ENCODE results near the gene CEACAM5.
A peak's percentile ranks its signal among the peaks of the same experiment; 100 is the strongest.
"Not testable (repeated sequence)": the region's sequence is repeated elsewhere in the genome, so short reads cannot be mapped to it uniquely, and the experiment has no call there.

CEACAM5 gene

DNA sequence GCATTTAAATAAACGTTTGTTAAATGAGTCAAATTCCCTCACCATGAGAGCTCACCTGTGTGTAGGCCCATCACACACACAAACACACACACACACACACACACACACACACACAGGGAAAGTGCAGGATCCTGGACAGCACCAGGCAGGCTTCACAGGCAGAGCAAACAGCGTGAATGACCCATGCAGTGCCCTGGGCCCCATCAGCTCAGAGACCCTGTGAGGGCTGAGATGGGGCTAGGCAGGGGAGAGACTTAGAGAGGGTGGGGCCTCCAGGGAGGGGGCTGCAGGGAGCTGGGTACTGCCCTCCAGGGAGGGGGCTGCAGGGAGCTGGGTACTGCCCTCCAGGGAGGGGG lies 8.5 kb upstream of the CEACAM5 start:
- no peak for DNase-seq (ENCODE audit: low read depth, low spot score)
- H3K27ac ChIP-seq: no peak overlapping the region

DNA sequence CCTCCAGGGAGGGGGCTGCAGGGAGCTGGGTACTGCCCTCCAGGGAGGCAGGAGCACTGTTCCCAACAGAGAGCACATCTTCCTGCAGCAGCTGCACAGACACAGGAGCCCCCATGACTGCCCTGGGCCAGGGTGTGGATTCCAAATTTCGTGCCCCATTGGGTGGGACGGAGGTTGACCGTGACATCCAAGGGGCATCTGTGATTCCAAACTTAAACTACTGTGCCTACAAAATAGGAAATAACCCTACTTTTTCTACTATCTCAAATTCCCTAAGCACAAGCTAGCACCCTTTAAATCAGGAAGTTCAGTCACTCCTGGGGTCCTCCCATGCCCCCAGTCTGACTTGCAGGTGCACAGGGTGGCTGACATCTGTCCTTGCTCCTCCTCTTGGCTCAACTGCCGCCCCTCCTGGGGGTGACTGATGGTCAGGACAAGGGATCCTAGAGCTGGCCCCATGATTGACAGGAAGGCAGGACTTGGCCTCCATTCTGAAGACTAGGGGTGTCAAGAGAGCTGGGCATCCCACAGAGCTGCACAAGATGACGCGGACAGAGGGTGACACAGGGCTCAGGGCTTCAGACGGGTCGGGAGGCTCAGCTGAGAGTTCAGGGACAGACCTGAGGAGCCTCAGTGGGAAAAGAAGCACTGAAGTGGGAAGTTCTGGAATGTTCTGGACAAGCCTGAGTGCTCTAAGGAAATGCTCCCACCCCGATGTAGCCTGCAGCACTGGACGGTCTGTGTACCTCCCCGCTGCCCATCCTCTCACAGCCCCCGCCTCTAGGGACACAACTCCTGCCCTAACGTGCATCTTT lies 7.8 kb upstream of the CEACAM5 start:
- DNase-seq (ENCODE audit: low read depth, low spot score): no peak
- H3K27ac ChIP-seq: no peak overlapping the region

DNA sequence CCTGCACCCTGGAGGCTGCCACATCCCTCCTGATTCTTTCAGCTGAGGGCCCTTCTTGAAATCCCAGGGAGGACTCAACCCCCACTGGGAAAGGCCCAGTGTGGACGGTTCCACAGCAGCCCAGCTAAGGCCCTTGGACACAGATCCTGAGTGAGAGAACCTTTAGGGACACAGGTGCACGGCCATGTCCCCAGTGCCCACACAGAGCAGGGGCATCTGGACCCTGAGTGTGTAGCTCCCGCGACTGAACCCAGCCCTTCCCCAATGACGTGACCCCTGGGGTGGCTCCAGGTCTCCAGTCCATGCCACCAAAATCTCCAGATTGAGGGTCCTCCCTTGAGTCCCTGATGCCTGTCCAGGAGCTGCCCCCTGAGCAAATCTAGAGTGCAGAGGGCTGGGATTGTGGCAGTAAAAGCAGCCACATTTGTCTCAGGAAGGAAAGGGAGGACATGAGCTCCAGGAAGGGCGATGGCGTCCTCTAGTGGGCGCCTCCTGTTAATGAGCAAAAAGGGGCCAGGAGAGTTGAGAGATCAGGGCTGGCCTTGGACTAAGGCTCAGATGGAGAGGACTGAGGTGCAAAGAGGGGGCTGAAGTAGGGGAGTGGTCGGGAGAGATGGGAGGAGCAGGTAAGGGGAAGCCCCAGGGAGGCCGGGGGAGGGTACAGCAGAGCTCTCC lies 6.9 kb upstream of the CEACAM5 start:
- H3K27ac ChIP-seq: no peak overlapping the region
- DNase-seq (ENCODE audit: low read depth, low spot score): no peak

DNA sequence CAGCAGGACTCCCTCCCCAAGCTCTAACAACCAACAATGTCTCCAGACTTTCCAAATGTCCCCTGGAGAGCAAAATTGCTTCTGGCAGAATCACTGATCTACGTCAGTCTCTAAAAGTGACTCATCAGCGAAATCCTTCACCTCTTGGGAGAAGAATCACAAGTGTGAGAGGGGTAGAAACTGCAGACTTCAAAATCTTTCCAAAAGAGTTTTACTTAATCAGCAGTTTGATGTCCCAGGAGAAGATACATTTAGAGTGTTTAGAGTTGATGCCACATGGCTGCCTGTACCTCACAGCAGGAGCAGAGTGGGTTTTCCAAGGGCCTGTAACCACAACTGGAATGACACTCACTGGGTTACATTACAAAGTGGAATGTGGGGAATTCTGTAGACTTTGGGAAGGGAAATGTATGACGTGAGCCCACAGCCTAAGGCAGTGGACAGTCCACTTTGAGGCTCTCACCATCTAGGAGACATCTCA lies 6.2 kb upstream of the CEACAM5 start:
- H3K27ac ChIP-seq: no peak overlapping the region

DNA sequence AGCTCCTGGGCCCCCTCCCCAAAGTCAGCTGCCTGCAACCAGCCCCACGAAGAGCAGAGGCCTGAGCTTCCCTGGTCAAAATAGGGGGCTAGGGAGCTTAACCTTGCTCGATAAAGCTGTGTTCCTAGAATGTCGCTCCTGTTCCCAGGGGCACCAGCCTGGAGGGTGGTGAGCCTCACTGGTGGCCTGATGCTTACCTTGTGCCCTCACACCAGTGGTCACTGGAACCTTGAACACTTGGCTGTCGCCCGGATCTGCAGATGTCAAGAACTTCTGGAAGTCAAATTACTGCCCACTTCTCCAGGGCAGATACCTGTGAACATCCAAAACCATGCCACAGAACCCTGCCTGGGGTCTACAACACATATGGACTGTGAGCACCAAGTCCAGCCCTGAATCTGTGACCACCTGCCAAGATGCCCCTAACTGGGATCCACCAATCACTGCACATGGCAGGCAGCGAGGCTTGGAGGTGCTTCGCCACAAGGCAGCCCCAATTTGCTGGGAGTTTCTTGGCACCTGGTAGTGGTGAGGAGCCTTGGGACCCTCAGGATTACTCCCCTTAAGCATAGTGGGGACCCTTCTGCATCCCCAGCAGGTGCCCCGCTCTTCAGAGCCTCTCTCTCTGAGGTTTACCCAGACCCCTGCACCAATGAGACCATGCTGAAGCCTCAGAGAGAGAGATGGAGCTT lies 4.7 kb upstream of the CEACAM5 start:
- no peak overlapping the region for H3K27ac ChIP-seq
- DNase-seq (ENCODE audit: low read depth, low spot score): no peak

More for the DNA sequence above, 6.2 kb upstream of the CEACAM5 start:
- no peak for DNase-seq (ENCODE audit: low read depth, low spot score)

DNA sequence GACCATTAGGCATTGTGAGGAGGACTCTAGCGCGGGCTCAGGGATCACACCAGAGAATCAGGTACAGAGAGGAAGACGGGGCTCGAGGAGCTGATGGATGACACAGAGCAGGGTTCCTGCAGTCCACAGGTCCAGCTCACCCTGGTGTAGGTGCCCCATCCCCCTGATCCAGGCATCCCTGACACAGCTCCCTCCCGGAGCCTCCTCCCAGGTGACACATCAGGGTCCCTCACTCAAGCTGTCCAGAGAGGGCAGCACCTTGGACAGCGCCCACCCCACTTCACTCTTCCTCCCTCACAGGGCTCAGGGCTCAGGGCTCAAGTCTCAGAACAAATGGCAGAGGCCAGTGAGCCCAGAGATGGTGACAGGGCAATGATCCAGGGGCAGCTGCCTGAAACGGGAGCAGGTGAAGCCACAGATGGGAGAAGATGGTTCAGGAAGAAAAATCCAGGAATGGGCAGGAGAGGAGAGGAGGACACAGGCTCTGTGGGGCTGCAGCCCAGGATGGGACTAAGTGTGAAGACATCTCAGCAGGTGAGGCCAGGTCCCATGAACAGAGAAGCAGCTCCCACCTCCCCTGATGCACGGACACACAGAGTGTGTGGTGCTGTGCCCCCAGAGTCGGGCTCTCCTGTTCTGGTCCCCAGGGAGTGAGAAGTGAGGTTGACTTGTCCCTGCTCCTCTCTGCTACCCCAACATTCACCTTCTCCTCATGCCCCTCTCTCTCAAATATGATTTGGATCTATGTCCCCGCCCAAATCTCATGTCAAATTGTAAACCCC lies 2.8 kb upstream of the CEACAM5 start:
- H3K27ac ChIP-seq: no peak overlapping the region
- DNase-seq (ENCODE audit: low read depth, low spot score): no peak

DNA sequence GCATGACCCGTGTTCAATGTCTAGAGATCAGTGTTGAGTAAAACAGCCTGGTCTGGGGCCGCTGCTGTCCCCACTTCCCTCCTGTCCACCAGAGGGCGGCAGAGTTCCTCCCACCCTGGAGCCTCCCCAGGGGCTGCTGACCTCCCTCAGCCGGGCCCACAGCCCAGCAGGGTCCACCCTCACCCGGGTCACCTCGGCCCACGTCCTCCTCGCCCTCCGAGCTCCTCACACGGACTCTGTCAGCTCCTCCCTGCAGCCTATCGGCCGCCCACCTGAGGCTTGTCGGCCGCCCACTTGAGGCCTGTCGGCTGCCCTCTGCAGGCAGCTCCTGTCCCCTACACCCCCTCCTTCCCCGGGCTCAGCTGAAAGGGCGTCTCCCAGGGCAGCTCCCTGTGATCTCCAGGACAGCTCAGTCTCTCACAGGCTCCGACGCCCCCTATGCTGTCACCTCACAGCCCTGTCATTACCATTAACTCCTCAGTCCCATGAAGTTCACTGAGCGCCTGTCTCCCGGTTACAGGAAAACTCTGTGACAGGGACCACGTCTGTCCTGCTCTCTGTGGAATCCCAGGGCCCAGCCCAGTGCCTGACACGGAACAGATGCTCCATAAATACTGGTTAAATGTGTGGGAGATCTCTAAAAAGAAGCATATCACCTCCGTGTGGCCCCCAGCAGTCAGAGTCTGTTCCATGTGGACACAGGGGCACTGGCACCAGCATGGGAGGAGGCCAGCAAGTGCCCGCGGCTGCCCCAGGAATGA lies 1.5 kb upstream of the CEACAM5 start:
- no peak for DNase-seq (ENCODE audit: low read depth, low spot score)
- H3K27ac ChIP-seq: no peak overlapping the region

DNA sequence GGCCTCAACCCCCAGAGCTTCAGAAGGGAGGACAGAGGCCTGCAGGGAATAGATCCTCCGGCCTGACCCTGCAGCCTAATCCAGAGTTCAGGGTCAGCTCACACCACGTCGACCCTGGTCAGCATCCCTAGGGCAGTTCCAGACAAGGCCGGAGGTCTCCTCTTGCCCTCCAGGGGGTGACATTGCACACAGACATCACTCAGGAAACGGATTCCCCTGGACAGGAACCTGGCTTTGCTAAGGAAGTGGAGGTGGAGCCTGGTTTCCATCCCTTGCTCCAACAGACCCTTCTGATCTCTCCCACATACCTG lies 969 bp upstream of the CEACAM5 start:
- no peak for DNase-seq (ENCODE audit: low read depth, low spot score)
- no peak overlapping the region for H3K27ac ChIP-seq

DNA sequence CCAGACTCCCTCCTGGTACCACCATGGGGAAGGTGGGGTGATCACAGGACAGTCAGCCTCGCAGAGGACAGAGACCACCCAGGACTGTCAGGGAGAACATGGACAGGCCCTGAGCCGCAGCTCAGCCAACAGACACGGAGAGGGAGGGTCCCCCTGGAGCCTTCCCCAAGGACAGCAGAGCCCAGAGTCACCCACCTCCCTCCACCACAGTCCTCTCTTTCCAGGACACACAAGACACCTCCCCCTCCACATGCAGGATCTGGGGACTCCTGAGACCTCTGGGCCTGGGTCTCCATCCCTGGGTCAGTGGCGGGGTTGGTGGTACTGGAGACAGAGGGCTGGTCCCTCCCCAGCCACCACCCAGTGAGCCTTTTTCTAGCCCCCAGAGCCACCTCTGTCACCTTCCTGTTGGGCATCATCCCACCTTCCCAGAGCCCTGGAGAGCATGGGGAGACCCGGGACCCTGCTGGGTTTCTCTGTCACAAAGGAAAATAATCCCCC lies 505 bp upstream of the CEACAM5 start:
- no peak overlapping the region for H3K27ac ChIP-seq
- no peak for DNase-seq (ENCODE audit: low read depth, low spot score)

DNA sequence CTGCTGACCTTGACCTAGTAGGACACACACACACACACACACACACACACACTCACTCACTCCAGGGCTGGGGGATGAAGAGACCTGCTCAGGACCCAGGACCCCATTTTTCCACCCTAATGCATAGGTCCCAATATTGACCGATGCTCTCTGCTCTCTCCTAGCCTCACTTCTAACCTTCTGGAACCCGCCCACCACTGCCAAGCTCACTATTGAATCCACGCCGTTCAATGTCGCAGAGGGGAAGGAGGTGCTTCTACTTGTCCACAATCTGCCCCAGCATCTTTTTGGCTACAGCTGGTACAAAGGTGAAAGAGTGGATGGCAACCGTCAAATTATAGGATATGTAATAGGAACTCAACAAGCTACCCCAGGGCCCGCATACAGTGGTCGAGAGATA lies 1.1 kb downstream of the CEACAM5 start:
- not testable (repeated sequence) for H3K27ac ChIP-seq

DNA sequence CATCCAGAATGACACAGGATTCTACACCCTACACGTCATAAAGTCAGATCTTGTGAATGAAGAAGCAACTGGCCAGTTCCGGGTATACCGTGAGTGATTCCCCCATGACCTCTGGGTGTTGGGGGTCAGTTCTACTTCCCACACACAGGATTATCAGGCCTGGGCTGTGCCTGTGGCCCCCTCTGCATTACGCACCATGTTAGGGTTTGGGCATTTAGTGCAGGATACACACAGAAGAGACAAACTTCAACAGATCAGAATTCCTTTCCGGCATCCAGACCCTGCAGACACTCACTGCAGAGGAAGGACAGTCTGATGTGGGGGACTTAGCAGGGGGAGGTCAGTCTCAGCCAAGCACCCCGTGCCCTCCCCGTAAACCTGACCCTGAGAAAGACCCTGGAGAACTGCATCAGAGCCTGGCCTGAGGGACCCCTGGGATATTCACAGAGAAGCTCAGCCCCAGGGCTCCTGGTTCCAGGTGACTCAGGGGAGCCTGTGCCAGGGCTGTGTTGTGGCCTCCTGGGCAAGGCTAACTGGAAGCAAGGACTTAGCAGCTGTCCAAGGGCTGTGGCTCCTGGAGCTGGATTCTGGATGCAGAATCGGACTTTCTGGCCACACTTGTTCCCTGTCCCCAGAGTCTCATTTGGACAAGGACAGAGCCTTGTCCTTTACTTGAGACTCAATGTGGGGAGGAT lies 1.7 kb downstream of the CEACAM5 start:
- H3K27ac ChIP-seq: no peak overlapping the region
- no peak for DNase-seq (ENCODE audit: low read depth, low spot score)

More for the DNA sequence above, 1.1 kb downstream of the CEACAM5 start:
- DNase-seq (ENCODE audit: low read depth, low spot score): not testable (repeated sequence)

DNA sequence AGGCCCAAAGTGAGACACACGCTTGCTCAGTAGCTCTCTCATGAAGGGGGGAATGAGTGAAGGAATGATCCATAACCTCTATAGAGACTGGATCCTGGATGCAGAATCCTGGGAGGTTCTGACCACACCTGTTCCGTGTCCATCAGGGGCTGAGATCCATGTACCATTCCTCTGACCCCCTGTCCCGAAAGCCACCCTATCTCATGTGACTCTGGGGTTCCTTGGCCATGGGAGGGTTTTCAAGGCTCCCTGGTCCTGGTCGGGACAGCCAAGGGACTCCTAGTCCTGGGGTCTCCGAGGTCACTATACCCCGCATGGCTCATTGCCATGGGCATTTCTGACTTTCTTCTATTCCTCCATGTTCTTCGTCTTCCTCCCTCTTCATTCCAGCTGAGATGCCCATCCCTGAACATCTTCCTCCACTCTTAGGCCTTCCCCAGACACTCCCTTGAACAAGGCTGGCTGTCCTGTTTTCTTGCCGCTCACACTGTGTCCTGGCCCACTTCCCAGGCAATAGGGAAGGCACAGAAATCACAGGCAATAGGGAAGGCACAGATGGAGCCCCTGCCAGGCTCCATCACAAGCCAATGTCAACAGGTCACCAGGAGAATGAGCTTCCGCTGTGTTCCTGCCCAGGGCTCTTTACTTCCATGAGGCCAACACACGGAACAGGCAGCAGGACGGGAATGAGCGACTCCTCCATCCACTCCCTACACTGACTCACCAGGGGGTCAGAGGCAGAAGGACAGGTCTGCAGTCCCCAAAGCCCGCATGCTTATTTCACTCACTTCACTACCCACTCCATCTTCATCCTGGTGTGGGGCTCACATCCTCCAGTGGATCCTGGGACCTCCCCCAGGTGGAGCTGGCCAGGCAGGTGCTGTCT lies 3.2 kb downstream of the CEACAM5 start:
- no peak overlapping the region for H3K27ac ChIP-seq
- DNase-seq (ENCODE audit: low read depth, low spot score): no peak

DNA sequence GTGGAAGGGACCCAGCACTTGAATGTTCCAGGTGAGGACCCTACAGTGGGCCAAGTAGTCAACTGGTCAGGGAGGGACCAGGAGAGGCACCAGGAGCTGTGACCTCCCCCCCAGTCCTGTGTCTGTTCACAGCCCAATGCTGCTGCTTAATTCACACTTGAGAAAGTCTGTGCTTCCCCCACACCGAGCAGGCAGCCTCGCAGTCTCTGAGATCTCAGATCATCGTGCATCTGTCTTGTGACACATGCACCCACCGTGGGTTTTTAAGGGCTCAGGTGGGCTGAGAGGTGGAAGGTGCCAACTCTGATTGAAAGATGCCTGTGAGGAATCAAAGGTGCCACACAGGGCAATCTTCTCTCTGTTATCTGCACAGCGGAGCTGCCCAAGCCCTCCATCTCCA lies 6.2 kb downstream of the CEACAM5 start:
- H3K27ac ChIP-seq: no peak overlapping the region
- DNase-seq (ENCODE audit: low read depth, low spot score): no peak

DNA sequence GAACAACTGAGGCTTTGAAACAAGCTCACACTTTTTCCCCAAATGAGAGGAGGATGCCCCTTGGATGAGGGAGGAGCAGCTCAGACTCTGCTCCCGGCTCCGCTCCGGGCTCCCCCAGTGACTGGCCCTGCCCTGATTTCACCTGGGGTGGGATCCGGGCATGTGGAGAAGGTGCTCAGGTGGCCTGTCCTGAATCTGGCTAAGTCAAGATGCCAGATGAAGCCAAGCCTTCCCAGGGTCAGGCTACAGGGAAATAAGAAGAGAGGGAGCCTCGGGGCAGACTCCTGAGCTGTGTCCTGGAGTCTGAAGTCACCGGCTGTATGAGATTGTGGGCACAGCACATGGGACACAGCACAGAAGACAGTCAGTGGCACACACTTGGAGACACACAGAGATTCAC lies 10.3 kb downstream of the CEACAM5 start:
- no peak overlapping the region for H3K27ac ChIP-seq
- DNase-seq (ENCODE audit: low read depth, low spot score): no peak

DNA sequence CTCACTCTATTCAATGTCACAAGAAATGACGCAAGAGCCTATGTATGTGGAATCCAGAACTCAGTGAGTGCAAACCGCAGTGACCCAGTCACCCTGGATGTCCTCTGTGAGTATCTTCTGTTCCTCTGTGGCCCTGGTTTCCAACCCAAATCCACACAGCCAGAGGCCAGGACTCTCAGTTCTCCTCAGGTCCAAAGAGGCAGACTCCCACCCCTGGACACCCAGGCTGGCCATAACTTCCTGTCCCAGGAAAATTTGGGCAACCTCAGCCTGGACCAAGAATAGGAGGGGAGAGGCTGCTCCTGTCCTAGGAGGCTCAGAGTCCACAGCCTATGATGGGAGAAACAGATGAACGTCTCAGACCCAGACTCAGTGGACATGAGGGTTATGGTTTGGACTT lies 11.7 kb downstream of the CEACAM5 start:
- no peak overlapping the region for H3K27ac ChIP-seq
- no peak for DNase-seq (ENCODE audit: low read depth, low spot score)

DNA sequence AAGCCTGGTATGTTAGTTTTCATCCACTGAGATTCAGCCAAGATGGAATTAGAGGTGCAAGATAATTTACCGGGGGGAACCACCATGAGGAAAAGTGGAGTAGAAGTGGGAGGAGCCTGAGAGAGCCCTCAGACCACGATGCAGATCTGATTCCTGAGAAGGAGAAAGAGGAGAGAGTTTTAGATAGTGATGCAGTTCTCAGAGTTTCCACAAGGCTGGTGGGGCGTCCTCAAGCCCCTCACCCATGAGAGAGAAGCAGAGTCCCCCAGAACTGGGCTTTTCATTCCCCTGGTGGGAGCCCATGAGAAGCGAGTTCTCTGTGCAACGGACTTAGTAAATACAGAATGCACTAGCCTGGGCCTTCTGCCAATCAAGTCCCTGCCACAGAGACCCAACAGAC lies 18.1 kb downstream of the CEACAM5 start:
- H3K27ac ChIP-seq: no peak overlapping the region
- DNase-seq (ENCODE audit: low read depth, low spot score): no peak

DNA sequence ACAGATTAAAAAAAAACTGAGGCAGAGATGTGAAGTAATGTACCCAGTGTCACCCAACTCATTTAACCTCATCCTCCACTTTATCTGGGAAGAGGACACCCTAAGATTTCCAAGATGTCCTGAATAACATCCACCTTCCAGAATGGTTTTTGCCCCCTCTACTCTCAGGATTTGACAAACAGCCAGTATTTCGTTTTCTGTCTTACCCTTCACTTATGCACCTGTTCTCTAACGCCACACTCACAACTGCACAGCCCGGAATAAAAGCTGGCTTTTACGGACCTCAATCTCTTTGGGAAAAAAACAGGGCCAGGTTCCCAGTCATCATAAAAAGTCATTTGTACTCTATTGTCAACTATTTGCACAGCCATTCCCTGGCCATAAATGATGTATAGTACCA lies 25.7 kb downstream of the CEACAM5 start:
- no peak for DNase-seq (ENCODE audit: low read depth, low spot score)
- peak overlapping the region; percentile 60 for H3K27ac ChIP-seq

DNA sequence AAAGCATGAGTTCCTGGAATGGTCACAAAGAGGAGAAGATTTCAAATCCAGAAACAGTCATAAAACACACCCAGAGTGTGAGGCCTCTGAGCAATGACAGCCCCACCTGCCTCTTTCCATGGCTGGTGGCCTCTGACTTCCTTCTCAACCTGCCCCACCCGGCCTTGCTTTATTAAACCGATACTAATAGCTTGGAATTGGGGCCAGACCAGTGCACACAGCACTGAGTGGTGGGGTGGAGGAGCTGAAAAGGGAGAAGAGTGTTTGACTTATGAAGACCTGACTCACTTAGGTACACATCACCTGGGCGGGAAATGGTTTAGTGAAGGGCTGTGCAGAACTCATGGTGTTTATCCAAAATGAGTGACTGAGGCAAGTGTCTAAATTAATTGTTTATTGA lies 26.2 kb downstream of the CEACAM5 start:
- H3K27ac ChIP-seq: peak overlapping the region; percentile 60
- peak; percentile 64 for DNase-seq (ENCODE audit: low read depth, low spot score)
